Smooth muscle cell of the brain vasculature (primary cell): ENCODE data around the gene TSPEAR.

Experiments
- DNase-seq: peaks from one replicate; pipeline ENCODE4 v3.0.0-alpha.2; 2012; ENCODE audit warnings: low read depth, low spot score

TSPEAR gene

GRCh38 chr21:44519346-44520325, 191.7 kb downstream of the TSPEAR start:
- no peak for DNase-seq

- DNase-seq = no peak
Measured at GRCh38 chr21:44518686-44519085, 192.7 kb downstream of the TSPEAR start.

- DNase-seq = no peak
Measured at GRCh38 chr21:44517175-44517899, 194.0 kb downstream of the TSPEAR start.

- no peak for DNase-seq
Measured at GRCh38 chr21:44516828-44517174, 194.6 kb downstream of the TSPEAR start.

- DNase-seq = no peak
Measured at GRCh38 chr21:44516342-44516741, 195.0 kb downstream of the TSPEAR start.

GRCh38 chr21:44515359-44516165, 195.8 kb downstream of the TSPEAR start:
- DNase-seq = no peak

GRCh38 chr21:44514746-44515358, 196.5 kb downstream of the TSPEAR start:
- DNase-seq = no peak

GRCh38 chr21:44514218-44514520, 197.2 kb downstream of the TSPEAR start:
- no peak for DNase-seq

GRCh38 chr21:44513389-44514217, 197.8 kb downstream of the TSPEAR start:
- no peak for DNase-seq

- no peak for DNase-seq
Measured at GRCh38 chr21:44512496-44513388, 198.6 kb downstream of the TSPEAR start.

GRCh38 chr21:44511938-44512275, 199.5 kb downstream of the TSPEAR start:
- no peak for DNase-seq

GRCh38 chr21:44511219-44511937, 200.0 kb downstream of the TSPEAR start:
- DNase-seq = no peak

GRCh38 chr21:44510508-44511218, 200.7 kb downstream of the TSPEAR start:
- DNase-seq = no peak

- no peak for DNase-seq
Measured at GRCh38 chr21:44510109-44510507, 201.3 kb downstream of the TSPEAR start.

GRCh38 chr21:44509539-44509938, 201.8 kb downstream of the TSPEAR start:
- no peak for DNase-seq

- DNase-seq = no peak
Measured at GRCh38 chr21:44508711-44509445, 202.5 kb downstream of the TSPEAR start.

GRCh38 chr21:44508426-44508710, 203.0 kb downstream of the TSPEAR start:
- no peak for DNase-seq
